H1 (cell line): ENCODE results near the gene CHST11.

ENCODE experiments used
- CHD2 ChIP-seq: IDR thresholded peaks from 2 replicates; pipeline ENCODE4 v1.6.1; 2012; ENCODE audit warnings: low read length, improper control_type of control experiment
- EZH2 ChIP-seq: fragments of 200-600 bp; sonication (generic); IDR thresholded peaks from 2 replicates; pipeline ENCODE4 v1.7.1; 2012; ENCODE audit warnings: low read depth, mild to moderate bottlenecking, moderate library complexity, low read length, inconsistent platforms; ENCODE audit not compliant: severe bottlenecking
- HDAC2 ChIP-seq, 2 experiments: fragments of 300-600 bp in 1 of 2; sonication (generic) in 1 of 2; IDR thresholded peaks; 2 replicates each; pipeline ENCODE4 v1.6.1; 2011 to 2012; ENCODE audit warnings: low read depth in 2 of 2, low read length in 2 of 2, mild to moderate bottlenecking in 2 of 2, moderate library complexity in 2 of 2, borderline replicate concordance in 1 of 2, inconsistent platforms in 1 of 2
- JUND ChIP-seq: IDR thresholded peaks from 2 replicates; pipeline ENCODE4 v1.6.1; 2011; ENCODE audit warnings: mild to moderate bottlenecking, improper control_type of control experiment, low read length
- MAX ChIP-seq: IDR thresholded peaks from 2 replicates; pipeline ENCODE4 v1.6.1; 2012; ENCODE audit warnings: inconsistent platforms
- POLR2A ChIP-seq, 2 experiments: IDR thresholded peaks; 1 replicate in 1 of 2; 2 replicates in 1 of 2; pipeline ENCODE4 v1.6.1; 2011; ENCODE audit warnings: low read depth in 2 of 2, low read length in 2 of 2, mild to moderate bottlenecking in 2 of 2; ENCODE audit errors: control extremely low read depth in 1 of 2
- POLR2AphosphoS5 ChIP-seq: IDR thresholded peaks from 2 replicates; pipeline ENCODE4 v1.6.1; 2011; ENCODE audit warnings: low read depth, low read length
- RFX5 ChIP-seq: IDR thresholded peaks from 2 replicates; pipeline ENCODE4 v1.6.1; 2011; ENCODE audit warnings: low read depth, low read length, improper control_type of control experiment, borderline replicate concordance
- RNF2 ChIP-seq: fragments of 200-900, 300-1000 bp; sonication (generic); IDR thresholded peaks from 2 replicates; pipeline ENCODE4 v1.7.1; 2016; ENCODE audit warnings: borderline replicate concordance, low read depth, mild to moderate bottlenecking, antibody characterized with exemption, low read length; ENCODE audit not compliant: poor library complexity, severe bottlenecking; ENCODE audit errors: missing control alignments
- SIN3A ChIP-seq, 2 experiments: IDR thresholded peaks in 1 of 2; conservative IDR thresholded peaks in 1 of 2; 2 replicates each; pipeline ENCODE4 v1.6.1; 2011 to 2012; ENCODE audit warnings: low read length in 2 of 2, improper control_type of control experiment in 1 of 2, low read depth in 1 of 2, mild to moderate bottlenecking in 1 of 2
- ZNF274 ChIP-seq: IDR thresholded peaks from 2 replicates; pipeline ENCODE4 v1.7.0; 2012; ENCODE audit warnings: low read length, borderline replicate concordance; ENCODE audit errors: extremely low read depth
- TF ChIP-seq, protein P1 (sequence below), 3 experiments: IDR thresholded peaks; 1 replicate in 2 of 3; 2 replicates in 1 of 3; pipeline versions ENCODE4 v1.5.1 to v1.6.1; 2011; ENCODE audit warnings: low read length in 3 of 3, mild to moderate bottlenecking in 3 of 3, inconsistent platforms in 2 of 3, low read depth in 1 of 3, moderate library complexity in 1 of 3; ENCODE audit not compliant: insufficient read depth in 1 of 3; ENCODE audit errors: control extremely low read depth in 1 of 3
- TF ChIP-seq, protein P2 (sequence below): IDR thresholded peaks from 2 replicates; pipeline ENCODE4 v1.6.1; 2011; ENCODE audit warnings: low read length, improper control_type of control experiment

DNA sequence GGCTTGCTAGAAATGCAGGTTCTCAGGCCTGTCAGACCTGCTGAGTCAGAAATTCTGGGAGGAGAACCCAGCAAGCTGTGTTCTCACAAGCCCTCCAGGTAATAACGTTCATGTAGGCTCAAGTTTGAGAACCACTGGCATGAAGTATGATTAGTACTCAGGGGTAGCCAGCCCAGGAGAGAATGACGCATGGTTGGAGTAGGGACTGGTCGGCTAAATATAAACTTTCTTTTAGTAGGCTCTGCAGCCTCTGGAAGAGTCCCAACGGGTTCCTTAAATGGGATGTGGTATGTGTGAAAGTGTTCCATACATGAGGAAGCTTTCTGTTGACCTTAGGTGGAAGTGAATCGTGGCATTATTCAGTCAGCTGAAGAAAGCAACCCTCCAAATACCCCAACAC is 292.0 kb downstream of the CHST11 start:
- TF ChIP-seq, protein P1, sequence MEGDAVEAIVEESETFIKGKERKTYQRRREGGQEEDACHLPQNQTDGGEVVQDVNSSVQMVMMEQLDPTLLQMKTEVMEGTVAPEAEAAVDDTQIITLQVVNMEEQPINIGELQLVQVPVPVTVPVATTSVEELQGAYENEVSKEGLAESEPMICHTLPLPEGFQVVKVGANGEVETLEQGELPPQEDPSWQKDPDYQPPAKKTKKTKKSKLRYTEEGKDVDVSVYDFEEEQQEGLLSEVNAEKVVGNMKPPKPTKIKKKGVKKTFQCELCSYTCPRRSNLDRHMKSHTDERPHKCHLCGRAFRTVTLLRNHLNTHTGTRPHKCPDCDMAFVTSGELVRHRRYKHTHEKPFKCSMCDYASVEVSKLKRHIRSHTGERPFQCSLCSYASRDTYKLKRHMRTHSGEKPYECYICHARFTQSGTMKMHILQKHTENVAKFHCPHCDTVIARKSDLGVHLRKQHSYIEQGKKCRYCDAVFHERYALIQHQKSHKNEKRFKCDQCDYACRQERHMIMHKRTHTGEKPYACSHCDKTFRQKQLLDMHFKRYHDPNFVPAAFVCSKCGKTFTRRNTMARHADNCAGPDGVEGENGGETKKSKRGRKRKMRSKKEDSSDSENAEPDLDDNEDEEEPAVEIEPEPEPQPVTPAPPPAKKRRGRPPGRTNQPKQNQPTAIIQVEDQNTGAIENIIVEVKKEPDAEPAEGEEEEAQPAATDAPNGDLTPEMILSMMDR (IDR thresholded peaks at IDR 0.05; ENCODE audit: control extremely low read depth in 1 of 3, insufficient read depth in 1 of 3, low read depth in 1 of 3, low read length in 3 of 3): no peak
- no peak for TF ChIP-seq POLR2A (IDR thresholded peaks at IDR 0.05; ENCODE audit: control extremely low read depth in 1 of 2, low read depth in 2 of 2, low read length in 2 of 2)
- TF ChIP-seq RFX5: no peak
- no peak for TF ChIP-seq EZH2
- no peak for TF ChIP-seq HDAC2 (IDR thresholded peaks at IDR 0.05; ENCODE audit: borderline replicate concordance in 1 of 2, low read depth in 2 of 2, low read length in 2 of 2)
- no peak for TF ChIP-seq POLR2AphosphoS5
- no peak for TF ChIP-seq MAX
- TF ChIP-seq CHD2: no peak
- no peak for TF ChIP-seq ZNF274
- TF ChIP-seq, protein P2, sequence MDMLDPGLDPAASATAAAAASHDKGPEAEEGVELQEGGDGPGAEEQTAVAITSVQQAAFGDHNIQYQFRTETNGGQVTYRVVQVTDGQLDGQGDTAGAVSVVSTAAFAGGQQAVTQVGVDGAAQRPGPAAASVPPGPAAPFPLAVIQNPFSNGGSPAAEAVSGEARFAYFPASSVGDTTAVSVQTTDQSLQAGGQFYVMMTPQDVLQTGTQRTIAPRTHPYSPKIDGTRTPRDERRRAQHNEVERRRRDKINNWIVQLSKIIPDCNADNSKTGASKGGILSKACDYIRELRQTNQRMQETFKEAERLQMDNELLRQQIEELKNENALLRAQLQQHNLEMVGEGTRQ: no peak
- TF ChIP-seq JUND: no peak
- TF ChIP-seq SIN3A (conservative IDR thresholded peaks at IDR 0.05 in 1 of 2, IDR thresholded peaks at IDR 0.05 in 1 of 2; ENCODE audit: low read depth in 1 of 2, low read length in 2 of 2): no peak
- TF ChIP-seq RNF2: no peak
